HepG2 (cell line): ENCODE data around the gene KIAA1958. TPM values are rescaled to one million over a fixed set of nuclear protein-coding genes. Genes with fewer than 3 reads are reported as not detected.

Experiments used
- ATAC-seq: fragments of 200-7000 bp; cut with Tn5 transposase; 3 replicates; pipeline ENCODE4 v1.9.1; 2020; ENCODE audit warnings: mild to moderate bottlenecking, moderate library complexity
- BruUV-seq: library from RNA; stranded (reverse); fragments of 400-500 nt; replicated peaks from 2 replicates; lab custom pipeline; 2021; lab: Mats Ljungman, UMichigan
- CTCF ChIA-PET: fragments of 300-600 bp; formaldehyde crosslinking; extraction: SDS; loops from one replicate; lab custom pipeline; 2021; ENCODE audit warnings: low total read pairs, inconsistent platforms, low intra/inter-chr PET ratio; lab: Yijun Ruan, JAX
- POLR2A ChIA-PET: fragments of 350-600 bp; sonication (Branson Sonifier 250); formaldehyde crosslinking; loops from one replicate; lab custom pipeline; 2020; ENCODE audit warnings: antibody characterized with exemption, inconsistent platforms; lab: Yijun Ruan, JAX
- DNase-seq: peaks from one replicate; pipeline ENCODE4 v3.0.0-alpha.2; 2015; ENCODE audit warnings: low spot score
- FAIRE-seq: peaks from 3 replicates; lab custom pipeline; 2011; peaks lifted over from hg19 to GRCh38; lab: Jason Lieb, UNC
- H2AFZ ChIP-seq: one replicate; pipeline ENCODE4 v1.6.1; 2011; ENCODE audit warnings: low read length, inconsistent platforms
- H3K27ac ChIP-seq: fragments of 300-600 bp; 3 replicates; pipeline ENCODE4 v1.8.0; 2011; ENCODE audit warnings: mixed run types, mild to moderate bottlenecking, mixed read lengths, low read length, inconsistent platforms; ENCODE audit not compliant: insufficient read depth; ENCODE audit errors: extremely low read length
- H3K27me3 ChIP-seq, 2 experiments: fragments of 200-600 bp in 1 of 2; 2 replicates in 1 of 2; 3 replicates in 1 of 2; pipeline versions ENCODE4 v1.6.0 to v1.8.0; 2011; ENCODE audit warnings: low read length in 2 of 2, mild to moderate bottlenecking in 2 of 2, moderate library complexity in 2 of 2, inconsistent platforms in 1 of 2; ENCODE audit not compliant: insufficient read depth in 2 of 2, control insufficient read depth in 1 of 2
- H3K36me3 ChIP-seq, 2 experiments: fragments of 200-600 bp in 1 of 2; replicated peaks in 1 of 2; 2 replicates in 1 of 2; 3 replicates in 1 of 2; pipeline versions ENCODE4 v1.5.1 to v1.8.0; 2011; ENCODE audit warnings: low read length in 2 of 2, inconsistent platforms in 1 of 2; ENCODE audit not compliant: insufficient read depth in 2 of 2, control insufficient read depth in 1 of 2
- H3K4me1 ChIP-seq: 2 replicates; pipeline ENCODE4 v1.5.1; 2012; ENCODE audit warnings: low read length, inconsistent platforms; ENCODE audit not compliant: insufficient read depth
- H3K4me2 ChIP-seq: 2 replicates; pipeline ENCODE4 v1.6.0; 2011; ENCODE audit warnings: low read depth, low read length, inconsistent platforms
- H3K4me3 ChIP-seq, 3 experiments: fragments of 200-600 bp in 1 of 3; sonication (generic), shearing (Covaris generic) in 1 of 3; replicated peaks in 1 of 3; 2 replicates each; pipeline ENCODE4 v1.5.1; 2011 to 2016; ENCODE audit warnings: low read length in 3 of 3, inconsistent platforms in 2 of 3, low read depth in 2 of 3, mild to moderate bottlenecking in 2 of 3, control low read depth in 1 of 3, mixed read lengths in 1 of 3; ENCODE audit not compliant: insufficient read depth in 1 of 3
- H3K79me2 ChIP-seq: one replicate; pipeline ENCODE4 v1.6.1; 2011; ENCODE audit warnings: low read length, inconsistent platforms; ENCODE audit not compliant: insufficient read depth
- H3K9ac ChIP-seq: 2 replicates; pipeline ENCODE4 v1.6.0; 2011; ENCODE audit warnings: mild to moderate bottlenecking, low read depth, low read length, inconsistent platforms; ENCODE audit not compliant: insufficient read depth
- H3K9me3 ChIP-seq: 2 replicates; pipeline ENCODE4 v1.5.1; 2012; ENCODE audit warnings: mild to moderate bottlenecking, low read length
- H4K20me1 ChIP-seq: 2 replicates; pipeline ENCODE4 v1.6.0; 2011; ENCODE audit warnings: inconsistent platforms, mild to moderate bottlenecking, low read length, moderate library complexity; ENCODE audit not compliant: insufficient read depth
- ELF3 ChIP-seq: IDR thresholded peaks from 2 replicates; pipeline ENCODE4 v1.6.1; 2016; ENCODE audit warnings: missing genetic modification reagents, missing compliant biosample characterization
- ZNF350 ChIP-seq: sonication (generic); formaldehyde crosslinking; IDR thresholded peaks from 2 replicates; pipeline ENCODE4 v1.4.0; 2020; ENCODE audit warnings: mild to moderate bottlenecking, low read depth, missing genetic modification reagents, borderline replicate concordance
- ZNF557 ChIP-seq: sonication (generic); formaldehyde crosslinking; IDR thresholded peaks from 2 replicates; pipeline ENCODE4 v1.4.0; 2020; ENCODE audit warnings: missing genetic modification reagents
- ZNF7 ChIP-seq: IDR thresholded peaks from 2 replicates; pipeline ENCODE4 v1.6.1; 2016; ENCODE audit warnings: missing biosample characterization, missing genetic modification reagents
- WGBS: methylation state at CpG from one replicate; pipeline ENCODE4 v1.1.6; 2017; ENCODE audit warnings: low lambda C conversion rate; 5-methylcytosine and 5-hydroxymethylcytosine counted together
- in situ Hi-C: cut with HindIII; loops from 2 replicates; pipeline ENCODE4 v1.10.0; 2017; ENCODE audit warnings: low pct_unique_long_range_greater_than_20kb; ENCODE audit not compliant: extremely low pct_ligation_motif_present
- intact Hi-C: fragments of 100-400 bp; cut with micrococcal nuclease; formaldehyde crosslinking; loops from one replicate; pipeline ENCODE4 v1.10.0; 2022; ENCODE audit not compliant: unreplicated experiment
- polyA plus RNA-seq, 8 experiments: library from polyadenylated mRNA; depleted of rRNA in 3 of 8; stranded (reverse) in 7 of 8; unstranded in 1 of 8; fragments of >200 nt; fragmentation: Illumina TruSeq in 4 of 8; extraction: Trizol in 4 of 8; gene quantifications; 2 replicates each; pipeline versions ENCODE4 v1.2.1 to v1.2.3, GENCODE V29; 2011 to 2016; ENCODE audit warnings: low read depth in 4 of 8, missing spikeins in 1 of 8, mixed read lengths in 1 of 8; ENCODE audit not compliant: insufficient read depth in 1 of 8
- total RNA-seq, 5 experiments: library from RNA; depleted of rRNA; stranded (reverse); fragments of >200 nt; fragmentation: Illumina TruSeq; extraction: Trizol; gene quantifications; 2 replicates each; pipeline ENCODE4 v1.2.3, GENCODE V29; 2016; ENCODE audit warnings: low read depth in 1 of 5
- TF ChIP-seq, protein P1 (sequence below): sonication (generic); formaldehyde crosslinking; IDR thresholded peaks from 2 replicates; pipeline ENCODE4 v1.5.0; 2020; ENCODE audit warnings: mild to moderate bottlenecking, missing genetic modification reagents, borderline replicate concordance

KIAA1958 gene
- total and polyA plus RNA-seq, 2 of the 13 experiments (the other 11 are each of a cell fraction or from before 2014, with no cell fraction given): 8.5 to 10.3 TPM

DNA sequence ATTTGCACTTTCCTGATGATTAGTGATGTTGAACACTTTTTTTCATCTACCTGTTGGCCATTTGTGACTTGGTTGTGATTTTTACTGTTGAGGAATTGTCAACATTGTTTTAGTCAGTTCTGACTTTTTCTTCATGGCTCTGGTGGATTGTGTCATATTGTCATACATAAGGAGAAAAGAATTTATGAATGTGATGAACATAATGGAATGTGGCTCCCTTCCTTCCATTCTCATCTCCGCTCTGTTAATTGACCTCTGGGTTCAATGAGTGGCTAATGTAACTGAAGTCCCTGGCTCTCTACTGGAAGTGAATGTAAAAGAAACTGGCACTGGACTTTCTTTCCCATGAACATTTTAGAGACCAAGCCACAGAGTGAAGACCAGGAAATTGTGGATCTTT is 49.2 kb downstream of the KIAA1958 start (continued):
- TF ChIP-seq, protein P1, sequence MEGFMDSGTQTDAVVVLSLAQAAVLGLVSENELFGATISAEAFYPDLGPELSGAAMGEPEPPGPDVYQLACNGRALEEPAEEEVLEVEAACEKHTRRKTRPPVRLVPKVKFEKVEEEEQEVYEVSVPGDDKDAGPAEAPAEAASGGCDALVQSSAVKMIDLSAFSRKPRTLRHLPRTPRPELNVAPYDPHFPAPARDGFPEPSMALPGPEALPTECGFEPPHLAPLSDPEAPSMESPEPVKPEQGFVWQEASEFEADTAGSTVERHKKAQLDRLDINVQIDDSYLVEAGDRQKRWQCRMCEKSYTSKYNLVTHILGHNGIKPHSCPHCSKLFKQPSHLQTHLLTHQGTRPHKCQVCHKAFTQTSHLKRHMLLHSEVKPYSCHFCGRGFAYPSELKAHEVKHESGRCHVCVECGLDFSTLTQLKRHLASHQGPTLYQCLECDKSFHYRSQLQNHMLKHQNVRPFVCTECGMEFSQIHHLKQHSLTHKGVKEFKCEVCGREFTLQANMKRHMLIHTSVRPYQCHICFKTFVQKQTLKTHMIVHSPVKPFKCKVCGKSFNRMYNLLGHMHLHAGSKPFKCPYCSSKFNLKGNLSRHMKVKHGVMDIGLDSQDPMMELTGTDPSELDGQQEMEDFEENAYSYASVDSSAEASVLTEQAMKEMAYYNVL (CRISPR knock-in tag): no peak
- TF ChIP-seq ZNF557: no peak
- no peak for TF ChIP-seq ZNF350 (CRISPR knock-in tag)

DNA sequence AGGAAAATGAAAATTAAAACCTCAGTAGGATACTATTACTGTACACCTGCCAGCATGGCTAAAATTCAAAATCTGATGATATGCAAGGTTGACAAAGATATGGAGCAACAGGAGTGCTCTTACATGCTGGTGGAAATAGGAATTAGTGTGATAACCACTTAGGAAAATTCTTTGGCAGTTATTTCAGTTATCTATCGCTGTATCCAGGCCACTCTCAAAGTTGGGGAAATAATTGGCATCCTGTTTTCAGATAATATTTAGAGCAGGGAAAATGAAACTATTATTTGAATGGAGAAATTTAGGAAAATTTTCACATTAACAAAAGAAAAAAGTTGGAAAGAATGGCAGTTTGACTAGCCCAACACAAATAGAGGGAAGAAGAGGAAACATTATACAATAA is 50.9 kb downstream of the KIAA1958 start:
- no peak overlapping the region for H3K27ac ChIP-seq
- CTCF ChIA-PET: no interaction called here
- no peak overlapping the region for H3K9ac ChIP-seq
- in situ Hi-C loops (no loop called here), intact Hi-C loops (no loop called here)
- BruUV-seq: no TSS peak
- TF ChIP-seq ELF3 (CRISPR knock-in tag): no peak
- TF ChIP-seq ZNF7 (CRISPR knock-in tag): 0 out of 2 replicates have a peak, but pooled peaks have one; percentile 42
- H4K20me1 ChIP-seq: peaks cover under 1% of the 10 kb centered on the region; the same call in 1 of the 2 replicates
- WGBS: 97% methylated on average over 1 of the region's 1 CpG
- no peaks in the 10 kb centered on the region for H3K27me3 ChIP-seq
- no peak for FAIRE-seq
- H3K4me1 ChIP-seq: peaks cover under 1% of the 10 kb centered on the region; the same call in 1 of the 2 replicates
- H2AFZ ChIP-seq: no peak overlapping the region
- ATAC-seq: no peak
- peaks cover 45% of the 10 kb centered on the region for H3K79me2 ChIP-seq
- no peaks in the 10 kb centered on the region; a peak in 1 of 5 replicates for H3K36me3 ChIP-seq
- H3K9me3 ChIP-seq: no peaks in the 10 kb centered on the region
- no peak for DNase-seq
- POLR2A ChIA-PET: no interaction called here
- no peak overlapping the region for H3K4me3 ChIP-seq
- H3K4me2 ChIP-seq: no peak overlapping the region
